Vagina (tissue), 2 donors: ENCODE data around the gene ATP1A3. TPM values are rescaled to one million over a fixed set of nuclear protein-coding genes. Genes with fewer than 3 reads are reported as not detected.
"Not testable (repeated sequence)": the region's sequence is repeated elsewhere in the genome, so short reads cannot be mapped to it uniquely, and the experiment has no call there.

Experiments used
- DNase-seq, 2 donors: peaks; one replicate each; pipeline ENCODE4 v3.0.0-alpha.2; 2017; ENCODE audit errors: extremely low spot score in 2 of 2
- H3K27ac ChIP-seq: fragments of 200-600 bp; sonication (generic); one replicate; pipeline ENCODE4 v1.5.1; 2019
- H3K27me3 ChIP-seq: fragments of 200-600 bp; sonication (generic); one replicate; pipeline ENCODE4 v1.5.1; 2019
- H3K36me3 ChIP-seq, 2 donors: fragments of 200-600 bp; sonication (generic); one replicate each; pipeline ENCODE4 v1.5.1; 2017 to 2019
- H3K4me1 ChIP-seq: fragments of 200-600 bp; sonication (generic); one replicate; pipeline ENCODE4 v1.5.1; 2019
- H3K4me3 ChIP-seq, 2 donors: fragments of 200-600 bp; sonication (generic); 1 replicate in 1 of 2; 2 replicates in 1 of 2; pipeline ENCODE4 v1.5.1; 2016 to 2019
- H3K9me3 ChIP-seq: fragments of 200-600 bp; sonication (generic); one replicate; pipeline ENCODE4 v1.5.1; 2019
- POLR2A ChIP-seq, 2 donors: fragments of 450-650 bp; IDR thresholded peaks; one replicate each; pipeline ENCODE4 v1.6.1; 2017; ENCODE audit warnings: antibody characterized with exemption in 2 of 2, mild to moderate bottlenecking in 2 of 2, moderate library complexity in 2 of 2
- POLR2AphosphoS5 ChIP-seq, 2 donors: sonication (generic); formaldehyde crosslinking; IDR thresholded peaks; one replicate each; pipeline ENCODE4 v1.9.0; 2017; ENCODE audit warnings: antibody characterized with exemption in 2 of 2, mild to moderate bottlenecking in 2 of 2, low read depth in 1 of 2; ENCODE audit not compliant: insufficient read depth in 1 of 2
- intact Hi-C: fragments of 100-400 bp; cut with DNase I; formaldehyde crosslinking; loops from one replicate; pipeline ENCODE4 v1.15.1; 2023
- total RNA-seq: library from RNA; depleted of rRNA; stranded (reverse); fragments of >200 nt; gene quantifications from one replicate; pipeline ENCODE4 v1.2.3, GENCODE V29; 2016
- TF ChIP-seq, protein P1 (sequence below), 3 experiments: fragments of 450-650 bp in 2 of 3; fragments of 200-600 bp in 1 of 3; sonication (generic) in 1 of 3; IDR thresholded peaks; one replicate each; pipeline ENCODE4 v1.5.1; 2017 to 2019; ENCODE audit warnings: antibody characterized with exemption in 3 of 3, mild to moderate bottlenecking in 2 of 3, moderate library complexity in 2 of 3

ATP1A3 gene
- total RNA-seq, 1 donor from 2014 or later = 4.7 TPM

DNA sequence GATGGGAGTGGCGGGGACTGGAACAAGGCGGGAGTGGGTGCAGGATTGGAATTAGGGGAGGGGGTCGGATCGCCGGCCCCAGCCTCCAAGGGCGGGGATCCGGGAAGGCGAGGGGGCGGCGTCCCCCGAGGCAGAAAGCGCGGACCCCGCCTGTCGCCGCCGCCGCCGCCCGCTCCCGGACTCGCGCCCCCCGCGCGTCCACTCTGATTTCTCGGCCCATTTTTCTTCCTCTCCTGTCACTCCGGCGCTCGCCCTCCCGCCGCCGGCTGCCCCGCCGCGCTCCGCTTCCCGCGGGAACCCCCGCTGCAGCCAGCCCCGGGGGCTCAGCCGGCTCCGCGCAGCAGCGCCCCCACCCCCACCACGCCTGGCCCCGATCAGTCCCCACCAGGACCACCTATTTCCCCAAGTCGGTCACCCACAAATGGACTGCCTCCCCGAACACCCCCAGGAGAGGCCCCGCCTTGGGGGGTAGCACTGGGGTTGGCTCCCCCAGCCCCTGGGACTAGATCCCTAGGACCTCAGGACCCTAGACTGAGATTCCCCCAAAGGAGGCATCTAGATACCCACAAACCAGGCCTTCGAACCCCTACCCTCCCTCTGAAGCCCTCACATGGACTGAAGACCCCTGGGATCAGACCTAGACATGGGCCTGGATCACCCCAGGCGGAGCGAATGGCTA lies 53.2 kb downstream of the ATP1A3 start:
- Histone ChIP-seq H3K4me3 (peak overlapping the region; percentile 29 to 41), H3K27me3 (peaks cover 14% of the 10 kb centered on the region), H3K4me1 (peaks cover 20% of the 10 kb centered on the region), H3K27ac (no peak overlapping the region), H3K36me3 (no peaks in the 10 kb centered on the region), H3K9me3 (no peaks in the 10 kb centered on the region)
- no peak for TF ChIP-seq POLR2A (IDR thresholded peaks at IDR 0.05)
- TF ChIP-seq POLR2AphosphoS5 (IDR thresholded peaks at IDR 0.05; ENCODE audit: insufficient read depth in 1 of 2, low read depth in 1 of 2) = no peak
- TF ChIP-seq, protein P1, sequence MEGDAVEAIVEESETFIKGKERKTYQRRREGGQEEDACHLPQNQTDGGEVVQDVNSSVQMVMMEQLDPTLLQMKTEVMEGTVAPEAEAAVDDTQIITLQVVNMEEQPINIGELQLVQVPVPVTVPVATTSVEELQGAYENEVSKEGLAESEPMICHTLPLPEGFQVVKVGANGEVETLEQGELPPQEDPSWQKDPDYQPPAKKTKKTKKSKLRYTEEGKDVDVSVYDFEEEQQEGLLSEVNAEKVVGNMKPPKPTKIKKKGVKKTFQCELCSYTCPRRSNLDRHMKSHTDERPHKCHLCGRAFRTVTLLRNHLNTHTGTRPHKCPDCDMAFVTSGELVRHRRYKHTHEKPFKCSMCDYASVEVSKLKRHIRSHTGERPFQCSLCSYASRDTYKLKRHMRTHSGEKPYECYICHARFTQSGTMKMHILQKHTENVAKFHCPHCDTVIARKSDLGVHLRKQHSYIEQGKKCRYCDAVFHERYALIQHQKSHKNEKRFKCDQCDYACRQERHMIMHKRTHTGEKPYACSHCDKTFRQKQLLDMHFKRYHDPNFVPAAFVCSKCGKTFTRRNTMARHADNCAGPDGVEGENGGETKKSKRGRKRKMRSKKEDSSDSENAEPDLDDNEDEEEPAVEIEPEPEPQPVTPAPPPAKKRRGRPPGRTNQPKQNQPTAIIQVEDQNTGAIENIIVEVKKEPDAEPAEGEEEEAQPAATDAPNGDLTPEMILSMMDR (IDR thresholded peaks at IDR 0.05) = no peak
- DNase-seq = no peak
- intact Hi-C loops = no loop called here

DNA sequence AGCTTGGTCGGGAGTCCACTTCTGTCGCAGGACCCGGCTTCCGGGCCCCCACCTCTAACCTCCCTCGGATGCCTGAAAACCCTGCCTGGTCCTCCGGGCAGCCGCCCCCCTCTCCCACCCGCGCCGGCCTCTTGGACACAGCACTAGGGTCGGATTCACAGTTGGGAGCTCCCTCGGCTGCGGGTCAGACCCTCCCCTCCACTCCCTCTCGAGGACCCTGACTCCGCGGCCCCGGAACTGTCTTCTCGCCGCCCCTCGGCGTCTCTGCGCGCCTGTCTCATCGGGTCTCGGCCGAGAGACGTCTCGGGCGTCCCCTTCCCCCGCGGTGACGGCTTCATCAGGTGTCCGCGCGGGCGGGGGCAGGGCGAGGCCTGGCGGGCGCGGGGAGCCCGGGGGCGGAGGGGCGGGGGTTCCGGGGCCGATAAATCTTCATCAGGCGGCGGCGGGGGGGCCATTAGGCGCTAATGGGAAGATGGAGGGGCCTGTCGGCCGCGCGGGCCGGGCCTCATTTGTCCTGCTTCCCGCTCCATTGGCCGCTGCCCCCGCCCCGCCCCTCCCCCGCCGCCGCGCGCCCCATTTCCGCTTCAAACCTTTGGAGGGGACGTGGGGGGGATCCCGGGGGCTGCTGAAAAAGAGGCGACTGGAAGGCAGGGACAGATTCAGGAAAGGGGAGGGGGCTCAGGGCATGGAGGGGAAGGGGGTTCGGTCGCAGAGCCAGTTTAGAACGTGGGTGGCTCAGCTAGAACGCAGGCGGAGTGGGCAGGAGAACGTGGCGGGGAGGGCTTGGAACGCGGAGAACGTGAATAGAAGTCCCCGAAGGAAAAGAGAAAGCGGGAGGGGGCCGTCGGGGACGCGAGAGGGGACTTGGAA lies 53.9 kb downstream of the ATP1A3 start:
- no peak for DNase-seq
- Histone ChIP-seq H3K36me3 (no peaks in the 10 kb centered on the region), H3K4me1 (peaks cover 26% of the 10 kb centered on the region), H3K9me3 (no peaks in the 10 kb centered on the region), H3K27ac (no peak overlapping the region), H3K4me3 (peak overlapping the region; percentile 29 to 41), H3K27me3 (peaks cover 14% of the 10 kb centered on the region)
- intact Hi-C loops = no loop called here
- TF ChIP-seq, protein P1 (IDR thresholded peaks at IDR 0.05) = no peak
- no peak for TF ChIP-seq POLR2AphosphoS5 (IDR thresholded peaks at IDR 0.05; ENCODE audit: insufficient read depth in 1 of 2, low read depth in 1 of 2)

DNA sequence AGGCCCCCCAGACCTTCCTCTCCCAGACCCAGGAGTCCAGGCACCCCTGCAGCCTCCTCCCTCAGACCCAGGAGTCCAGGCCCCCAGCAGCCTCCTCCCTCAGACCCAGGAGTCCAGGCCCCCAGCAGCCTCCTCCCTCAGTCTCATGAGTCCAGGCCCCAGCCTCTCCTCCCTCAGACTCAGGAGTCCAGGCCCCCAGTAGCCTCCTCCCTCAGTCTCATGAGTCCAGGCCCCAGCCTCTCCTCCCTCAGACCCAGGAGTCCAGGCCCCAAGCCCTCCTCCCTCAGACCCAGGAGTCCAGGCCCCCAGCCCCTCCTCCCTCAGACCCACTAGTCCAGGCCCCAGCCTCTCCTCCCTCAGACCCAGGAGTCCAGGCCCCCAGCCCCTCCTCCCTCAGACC lies 54.8 kb downstream of the ATP1A3 start:
- intact Hi-C loops, H3K9me3 ChIP-seq, DNase-seq, H3K27ac ChIP-seq, H3K36me3 ChIP-seq, H3K4me3 ChIP-seq: not testable (repeated sequence)
- Histone ChIP-seq H3K27me3 (peaks cover 14% of the 10 kb centered on the region), H3K4me1 (peaks cover 26% of the 10 kb centered on the region)

DNA sequence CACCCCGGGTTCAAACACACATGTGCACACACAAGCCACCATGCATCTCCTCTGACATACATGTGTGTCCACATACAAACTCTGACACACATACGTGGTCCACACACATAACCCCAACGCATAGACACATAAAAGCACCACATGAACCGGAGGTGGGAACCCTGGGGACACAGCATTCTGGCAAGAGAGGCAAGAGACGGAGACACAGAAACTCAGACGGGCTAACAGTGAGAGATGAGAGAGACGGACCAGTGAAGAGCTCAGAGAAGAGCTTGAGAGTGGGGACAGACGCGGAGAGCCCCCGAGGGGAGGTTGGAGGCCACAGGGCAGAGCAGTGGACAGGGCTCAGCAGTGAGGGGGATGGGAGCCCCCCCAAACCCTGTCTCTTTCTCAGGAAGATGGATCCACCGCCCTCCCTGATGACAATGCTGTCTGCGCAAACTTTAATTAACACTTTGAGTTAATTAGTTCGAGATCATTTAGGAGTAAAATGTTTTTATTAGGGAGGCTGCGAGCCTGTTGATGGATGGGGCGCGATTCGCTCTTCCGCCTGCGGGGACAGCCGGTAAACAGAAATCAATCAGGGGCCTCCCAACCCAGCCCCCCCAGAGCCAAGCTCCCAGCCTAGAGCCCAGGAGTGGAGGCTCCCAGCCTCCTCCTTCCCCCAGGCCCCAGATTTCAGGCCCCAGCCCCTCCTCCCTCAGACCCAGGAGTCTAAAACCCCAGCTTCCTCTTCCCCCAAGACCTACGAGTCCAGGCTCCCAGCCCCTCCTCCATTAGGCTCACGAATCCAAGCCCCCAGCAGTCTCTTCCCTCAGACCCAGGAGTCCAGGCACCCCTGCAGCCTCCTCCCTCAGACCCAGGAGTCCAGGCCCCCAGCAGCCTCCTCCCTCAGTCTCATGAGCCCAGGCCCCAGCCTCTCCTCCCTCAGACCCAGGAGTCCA lies 56.2 kb downstream of the ATP1A3 start:
- TF ChIP-seq POLR2A (IDR thresholded peaks at IDR 0.05) = no peak
- TF ChIP-seq POLR2AphosphoS5 (IDR thresholded peaks at IDR 0.05; ENCODE audit: insufficient read depth in 1 of 2, low read depth in 1 of 2) = no peak
- TF ChIP-seq, protein P1 (IDR thresholded peaks at IDR 0.05) = no peak
- intact Hi-C loops = no loop called here
- H3K27ac ChIP-seq = no peak overlapping the region
- peaks cover 14% of the 10 kb centered on the region for H3K27me3 ChIP-seq
- H3K4me3 ChIP-seq = no peak overlapping the region
- H3K9me3 ChIP-seq = no peaks in the 10 kb centered on the region
- peaks cover 26% of the 10 kb centered on the region for H3K4me1 ChIP-seq
- no peaks in the 10 kb centered on the region for H3K36me3 ChIP-seq
- DNase-seq = no peak

DNA sequence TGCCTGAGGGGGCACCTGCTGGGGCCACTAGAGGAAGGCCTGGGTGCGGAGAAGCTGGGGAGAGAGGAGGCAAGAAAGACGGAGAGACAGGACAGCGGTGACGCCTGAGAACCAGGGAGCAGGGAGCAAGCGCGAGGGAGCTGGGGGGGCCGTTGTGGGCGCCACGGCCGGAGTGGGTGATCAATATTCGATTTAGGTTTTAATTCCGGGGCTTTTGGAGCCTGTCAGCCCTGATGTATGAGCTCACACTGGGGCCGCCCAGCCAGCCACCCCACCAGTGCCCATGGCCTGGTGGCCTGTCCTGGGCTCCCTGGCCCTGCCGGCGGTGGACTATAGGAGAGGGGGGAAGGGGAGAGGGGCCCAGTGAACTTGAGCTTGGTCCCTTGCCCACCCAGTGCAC lies 57.1 kb downstream of the ATP1A3 start:
- no peak for DNase-seq
- Histone ChIP-seq H3K9me3 (no peaks in the 10 kb centered on the region), H3K4me1 (peaks cover 26% of the 10 kb centered on the region), H3K27me3 (peaks cover 20% of the 10 kb centered on the region), H3K36me3 (no peaks in the 10 kb centered on the region), H3K4me3 (no peak overlapping the region), H3K27ac (no peak overlapping the region)
- TF ChIP-seq, protein P1 (IDR thresholded peaks at IDR 0.05) = no peak
- TF ChIP-seq POLR2AphosphoS5 (IDR thresholded peaks at IDR 0.05; ENCODE audit: insufficient read depth in 1 of 2, low read depth in 1 of 2) = no peak
- no peak for TF ChIP-seq POLR2A (IDR thresholded peaks at IDR 0.05)
- intact Hi-C loops = no loop called here
